ENCODE measurements around the gene FADS2.

DNA sequence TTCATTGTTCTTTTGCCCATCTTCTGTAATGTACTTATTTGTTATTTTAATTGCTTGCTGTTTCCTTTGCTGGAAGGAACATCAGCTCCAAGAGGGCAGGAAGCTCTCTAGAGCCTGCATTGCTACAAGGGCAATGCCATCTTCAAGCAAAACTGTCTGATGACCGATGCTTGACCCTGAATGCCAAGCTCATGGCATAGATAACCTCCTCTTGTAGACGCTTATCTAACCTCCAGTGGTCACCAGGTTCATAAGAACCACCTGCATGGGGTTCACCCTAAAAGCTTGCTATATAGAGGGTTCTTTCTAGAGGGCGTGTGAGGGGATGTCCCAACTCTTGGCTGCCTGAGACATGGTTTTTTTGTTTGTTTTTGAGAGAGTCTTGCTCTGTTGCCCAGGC lies 46.8 kb downstream of the FADS2 start:
- TF ChIP-seq POLR2A (IDR thresholded peaks at IDR 0.05) (no peak), EP300 (IDR thresholded peaks at IDR 0.05) (no peak), POLR2AphosphoS5 (IDR thresholded peaks at IDR 0.05) (no peak)
- TF ChIP-seq, protein P1, sequence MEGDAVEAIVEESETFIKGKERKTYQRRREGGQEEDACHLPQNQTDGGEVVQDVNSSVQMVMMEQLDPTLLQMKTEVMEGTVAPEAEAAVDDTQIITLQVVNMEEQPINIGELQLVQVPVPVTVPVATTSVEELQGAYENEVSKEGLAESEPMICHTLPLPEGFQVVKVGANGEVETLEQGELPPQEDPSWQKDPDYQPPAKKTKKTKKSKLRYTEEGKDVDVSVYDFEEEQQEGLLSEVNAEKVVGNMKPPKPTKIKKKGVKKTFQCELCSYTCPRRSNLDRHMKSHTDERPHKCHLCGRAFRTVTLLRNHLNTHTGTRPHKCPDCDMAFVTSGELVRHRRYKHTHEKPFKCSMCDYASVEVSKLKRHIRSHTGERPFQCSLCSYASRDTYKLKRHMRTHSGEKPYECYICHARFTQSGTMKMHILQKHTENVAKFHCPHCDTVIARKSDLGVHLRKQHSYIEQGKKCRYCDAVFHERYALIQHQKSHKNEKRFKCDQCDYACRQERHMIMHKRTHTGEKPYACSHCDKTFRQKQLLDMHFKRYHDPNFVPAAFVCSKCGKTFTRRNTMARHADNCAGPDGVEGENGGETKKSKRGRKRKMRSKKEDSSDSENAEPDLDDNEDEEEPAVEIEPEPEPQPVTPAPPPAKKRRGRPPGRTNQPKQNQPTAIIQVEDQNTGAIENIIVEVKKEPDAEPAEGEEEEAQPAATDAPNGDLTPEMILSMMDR (IDR thresholded peaks at IDR 0.05) = no peak
